H1 (cell line): Measurements from ENCODE around the gene MTPN. TPM values are rescaled to one million over a fixed set of nuclear protein-coding genes. Genes with fewer than 3 reads are reported as not detected.

Experiments
- CTCF ChIA-PET: fragments of 300-600 bp; sonication (Branson Sonifier 250); formaldehyde crosslinking; loops from one replicate; lab custom pipeline; 2021; ENCODE audit not compliant: partially characterized antibody; lab: Charles Lee
- POLR2A ChIA-PET: fragments of 300-600 bp; sonication (Branson Sonifier 250); formaldehyde crosslinking; loops from one replicate; lab custom pipeline; 2021; ENCODE audit warnings: inconsistent platforms; ENCODE audit not compliant: partially characterized antibody; lab: Charles Lee
- DNase-seq, 2 experiments: peaks; one replicate each; pipeline versions ENCODE4 v3.0.0 to v3.0.0-alpha.2; 2010 to 2022; ENCODE audit warnings: low spot score in 2 of 2, low read depth in 1 of 2, mixed read lengths in 1 of 2
- FAIRE-seq: peaks from 2 replicates; lab custom pipeline; 2011; peaks lifted over from hg19 to GRCh38; lab: Jason Lieb, UNC
- H2AFZ ChIP-seq: 2 replicates; pipeline ENCODE4 v1.8.1; 2012; ENCODE audit warnings: low read length, inconsistent platforms
- H2AK5ac ChIP-seq: 2 replicates; pipeline ENCODE4 v1.6.1; 2013; ENCODE audit warnings: low read depth, low read length
- H2BK120ac ChIP-seq: replicated peaks from 2 replicates; pipeline ENCODE3; 2013; ENCODE audit warnings: low read depth, low read length, inconsistent platforms
- H2BK12ac ChIP-seq: 2 replicates; pipeline ENCODE4 v1.6.1; 2013; ENCODE audit warnings: low read depth, low read length
- H2BK15ac ChIP-seq: 2 replicates; pipeline ENCODE4 v1.6.1; 2013; ENCODE audit warnings: low read length
- H2BK20ac ChIP-seq: 2 replicates; pipeline ENCODE4 v1.6.1; 2013; ENCODE audit warnings: low read length
- H2BK5ac ChIP-seq: 2 replicates; pipeline ENCODE4 v1.6.1; 2013; ENCODE audit warnings: low read depth, low read length
- H3K14ac ChIP-seq: 2 replicates; pipeline ENCODE4 v1.6.1; 2013; ENCODE audit warnings: inconsistent platforms; ENCODE audit not compliant: insufficient read length
- H3K18ac ChIP-seq: 2 replicates; pipeline ENCODE4 v1.6.1; 2013; ENCODE audit warnings: low read length; ENCODE audit errors: extremely low read depth
- H3K23ac ChIP-seq: 2 replicates; pipeline ENCODE4 v1.6.1; 2013; ENCODE audit warnings: inconsistent platforms; ENCODE audit not compliant: insufficient read length
- H3K23me2 ChIP-seq: 2 replicates; pipeline ENCODE4 v1.6.1; 2013; ENCODE audit warnings: low read depth, low read length
- H3K27ac ChIP-seq: 2 replicates; pipeline ENCODE4 v1.6.1; 2011; ENCODE audit warnings: low read depth, low read length, inconsistent platforms
- H3K27me3 ChIP-seq, 4 experiments: replicated peaks in 1 of 4; 1 replicate in 1 of 4; 2 replicates in 3 of 4; pipeline versions ENCODE4 v1.6.1 to v1.8.1; 2011 to 2013; ENCODE audit warnings: low read length in 3 of 4, mild to moderate bottlenecking in 3 of 4, inconsistent platforms in 2 of 4, mixed read lengths in 2 of 4, moderate library complexity in 1 of 4; ENCODE audit not compliant: control insufficient read depth in 3 of 4, insufficient read depth in 3 of 4; ENCODE audit errors: extremely low read depth in 1 of 4
- H3K36me3 ChIP-seq, 4 experiments: 2 replicates each; pipeline versions ENCODE4 v1.6.1 to v1.8.1; 2011 to 2013; ENCODE audit warnings: mild to moderate bottlenecking in 4 of 4, low read length in 3 of 4, moderate library complexity in 2 of 4, control low read depth in 1 of 4, inconsistent platforms in 1 of 4; ENCODE audit not compliant: insufficient read depth in 4 of 4, control insufficient read depth in 2 of 4
- H3K4ac ChIP-seq: replicated peaks from 2 replicates; pipeline ENCODE3; 2013; ENCODE audit warnings: low read length, low read depth, mixed read lengths, inconsistent platforms; ENCODE audit not compliant: insufficient read length
- H3K4me1 ChIP-seq, 4 experiments: replicated peaks in 1 of 4; 1 replicate in 1 of 4; 2 replicates in 3 of 4; pipeline versions ENCODE4 v1.6.1 to v1.8.1; 2011 to 2013; ENCODE audit warnings: low read length in 3 of 4, inconsistent platforms in 2 of 4, mixed read lengths in 1 of 4; ENCODE audit not compliant: insufficient read depth in 4 of 4, control insufficient read depth in 3 of 4
- H3K4me2 ChIP-seq, 2 experiments: 2 replicates each; pipeline versions ENCODE4 v1.6.1 to v1.8.1; 2011 to 2013; ENCODE audit warnings: low read depth in 2 of 2, low read length in 2 of 2, control low read depth in 1 of 2, inconsistent platforms in 1 of 2, mild to moderate bottlenecking in 1 of 2; ENCODE audit not compliant: insufficient read depth in 1 of 2
- H3K4me3 ChIP-seq, 4 experiments: fragments of 200-600, 300-600 bp in 1 of 4; sonication (generic), shearing (Covaris generic), sonication (Bioruptor Twin) in 1 of 4; 2 replicates each; pipeline versions ENCODE4 v1.5.1 to v1.8.1; 2011 to 2016; ENCODE audit warnings: low read length in 4 of 4, low read depth in 3 of 4, control low read depth in 2 of 4, inconsistent platforms in 2 of 4, mild to moderate bottlenecking in 2 of 4, mixed read lengths in 1 of 4, moderate library complexity in 1 of 4; ENCODE audit not compliant: insufficient read depth in 2 of 4; ENCODE audit errors: extremely low read depth in 1 of 4
- H3K56ac ChIP-seq: replicated peaks from 2 replicates; pipeline ENCODE3; 2013; ENCODE audit warnings: low read depth, mild to moderate bottlenecking, mixed read lengths, low read length, inconsistent platforms; ENCODE audit not compliant: insufficient read length
- H3K79me1 ChIP-seq: 2 replicates; pipeline ENCODE4 v1.6.1; 2013; ENCODE audit warnings: low read depth, low read length, control low read depth
- H3K79me2 ChIP-seq, 2 experiments: 2 replicates each; pipeline versions ENCODE4 v1.6.1 to v1.8.1; 2012 to 2013; ENCODE audit warnings: low read length in 2 of 2, mild to moderate bottlenecking in 2 of 2, inconsistent platforms in 1 of 2; ENCODE audit not compliant: insufficient read depth in 2 of 2, control insufficient read depth in 1 of 2
- H3K9ac ChIP-seq, 4 experiments: replicated peaks in 1 of 4; 1 replicate in 1 of 4; 2 replicates in 3 of 4; pipeline versions ENCODE4 v1.6.1 to v1.8.1; 2011 to 2013; ENCODE audit warnings: low read depth in 3 of 4, low read length in 3 of 4, control low read depth in 2 of 4, mild to moderate bottlenecking in 2 of 4, moderate library complexity in 2 of 4, inconsistent platforms in 1 of 4; ENCODE audit errors: extremely low read depth in 1 of 4
- H3K9me3 ChIP-seq, 2 experiments: 2 replicates each; pipeline versions ENCODE4 v1.6.1 to v1.8.1; 2012 to 2013; ENCODE audit warnings: mild to moderate bottlenecking in 2 of 2, moderate library complexity in 2 of 2, control low read depth in 1 of 2, inconsistent platforms in 1 of 2, low read depth in 1 of 2, low read length in 1 of 2, mixed read lengths in 1 of 2; ENCODE audit not compliant: insufficient read depth in 2 of 2
- H4K20me1 ChIP-seq, 2 experiments: replicated peaks in 1 of 2; 2 replicates each; pipeline versions ENCODE3 to v1.8.1; 2011 to 2013; ENCODE audit warnings: inconsistent platforms in 2 of 2, low read length in 2 of 2, mild to moderate bottlenecking in 1 of 2; ENCODE audit not compliant: insufficient read depth in 2 of 2, control insufficient read depth in 1 of 2
- H4K5ac ChIP-seq: 2 replicates; pipeline ENCODE4 v1.6.1; 2013; ENCODE audit warnings: low read length, low read depth, mixed read lengths, inconsistent platforms; ENCODE audit not compliant: insufficient read length
- H4K8ac ChIP-seq: 2 replicates; pipeline ENCODE4 v1.8.0; 2013; ENCODE audit warnings: mild to moderate bottlenecking, moderate library complexity, low read length, inconsistent platforms; ENCODE audit not compliant: insufficient read depth; ENCODE audit errors: extremely low read depth
- H4K91ac ChIP-seq: replicated peaks from 2 replicates; pipeline ENCODE3; 2013; ENCODE audit warnings: low read length, mixed read lengths, inconsistent platforms; ENCODE audit not compliant: insufficient read length
- WGBS, 2 experiments: shearing (Covaris generic) in 1 of 2; methylation state at CpG; one replicate each; pipeline versions ENCODE4 v1.1.6 to v1.1.7; 2013 to 2015; ENCODE audit warnings: low lambda C conversion rate in 2 of 2, mixed read lengths in 2 of 2, inconsistent platforms in 1 of 2, low coverage in 1 of 2, missing lambda C conversion rate in 1 of 2; ENCODE audit not compliant: insufficient replicate concordance in 2 of 2, insufficient coverage in 1 of 2, insufficient read length in 1 of 2; ENCODE audit errors: extremely low coverage in 1 of 2, missing lambda C conversion rate in 1 of 2; 5-methylcytosine and 5-hydroxymethylcytosine counted together
- polyA plus RNA-seq, 7 experiments: library from polyadenylated mRNA; depleted of rRNA in 3 of 7; stranded (reverse) in 5 of 7; unstranded in 2 of 7; fragments of >200 nt in 5 of 7; fragments of 200-250 nt in 2 of 7; gene quantifications; 1 replicate in 5 of 7; 2 replicates in 1 of 7; 4 replicates in 1 of 7; pipeline versions ENCODE4 v1.2.1 to v1.2.3, GENCODE V29; 2011 to 2013; ENCODE audit warnings: missing spikeins in 2 of 7, mixed read lengths in 2 of 7
- total RNA-seq: library from RNA; stranded (reverse); fragmentation: NEBNext Ultra II Directional; extraction: Animal tissue kit (Norgen Biotek cat#: 25700); gene quantifications from 2 replicates; pipeline ENCODE4 v1.2.1, GENCODE V29; 2021

Gene MTPN
- total and polyA plus RNA-seq, 2 of the 8 experiments (the other 6 are each of a cell fraction or from before 2014, with no cell fraction given) = 33.0 to 101 TPM

GRCh38 chr7:135962802-135963201 lies 14.4 kb downstream of the MTPN start:
- CTCF ChIA-PET = interaction anchor here (1.4 kb wide), 1 partner anchor 12 kb away, joined by 3 read pairs; no protein-coding TSS in a partner anchor

More at GRCh38 chr7:135962802-135963201, 14.4 kb downstream of the MTPN start:
- Histone ChIP-seq H3K9ac (no peak overlapping the region), H3K4me3 (no peak overlapping the region), H4K91ac (no peak overlapping the region), H3K4me1 (no peaks in the 10 kb centered on the region), H3K36me3 (peaks cover 0 to 2% (median 0%) of the 10 kb centered on the region in 4 experiments; a peak in 2 of 8 replicates), H4K8ac (no peak overlapping the region), H2BK5ac (no peak overlapping the region), H3K18ac (no peak overlapping the region), H3K27me3 (no peaks in the 10 kb centered on the region), H2BK20ac (no peak overlapping the region), H3K14ac (no peak overlapping the region), H2AK5ac (no peak overlapping the region), H3K9me3 (no peaks in the 10 kb centered on the region), H3K79me2 (peaks cover 4 to 96% of the 10 kb centered on the region in 2 experiments; a peak in 3 of 4 replicates), H3K79me1 (no peaks in the 10 kb centered on the region), H3K4ac (no peak overlapping the region), H3K23me2 (no peaks in the 10 kb centered on the region), H2BK12ac (no peak overlapping the region), H2BK15ac (no peak overlapping the region), H3K56ac (no peak overlapping the region), H2AFZ (no peak overlapping the region), H2BK120ac (no peak overlapping the region), H4K5ac (no peak overlapping the region), H3K23ac (no peak overlapping the region), H3K27ac (no peak overlapping the region), H4K20me1 (peaks cover 4 to 7% of the 10 kb centered on the region in 2 experiments), H3K4me2 (no peak overlapping the region)
- FAIRE-seq = no peak
- POLR2A ChIA-PET = no interaction called here
- WGBS, 2 experiments = 91% methylated on average over 4 of the region's 4 CpGs; no CpG with 5 or more reads in 1 of the 2 experiments
- DNase-seq = no peak
